Activated CD8-positive, alpha-beta T cell treated with anti-CD3 and anti-CD28 coated beads, Interleukin-2, amount 10 ng/mL, durations not matched to agents 7 days and 5 days (primary cell): ENCODE data around the gene CCDC3. TPM values are rescaled to one million over a fixed set of nuclear protein-coding genes. Genes with fewer than 3 reads are reported as not detected.

ENCODE experiments used
- ATAC-seq: fragments of 150-1000 bp; cut with Tn5 transposase; one replicate; pipeline ENCODE4 v1.10.0; 2021; ENCODE audit warnings: moderate library complexity
- CTCF ChIA-PET: fragments of 350-600 bp; sonication (Branson Sonifier 250); formaldehyde crosslinking; loops from one replicate; lab custom pipeline; 2021; ENCODE audit warnings: antibody characterized with exemption; lab: Charles Lee
- POLR2A ChIA-PET: fragments of 350-600 bp; sonication (Branson Sonifier 250); formaldehyde crosslinking; loops from one replicate; lab custom pipeline; 2021; ENCODE audit warnings: antibody characterized with exemption; lab: Charles Lee
- DNase-seq: peaks from one replicate; pipeline ENCODE4 v3.0.0-alpha.2; 2020
- H3K27ac Mint-ChIP-seq: one replicate; pipeline ENCODE4 v1.8.0; 2021; ENCODE audit warnings: mild to moderate bottlenecking, mixed read lengths
- H3K27me3 Mint-ChIP-seq: one replicate; pipeline ENCODE4 v1.8.0; 2021; ENCODE audit warnings: low read depth, mixed read lengths
- H3K36me3 Mint-ChIP-seq: one replicate; pipeline ENCODE4 v1.8.0; 2021; ENCODE audit warnings: low read depth, mixed read lengths
- H3K4me1 Mint-ChIP-seq: one replicate; pipeline ENCODE4 v1.8.0; 2021; ENCODE audit warnings: low read depth, mixed read lengths
- H3K4me3 Mint-ChIP-seq: one replicate; pipeline ENCODE4 v1.8.0; 2021; ENCODE audit warnings: mild to moderate bottlenecking, mixed read lengths
- H3K9me3 Mint-ChIP-seq: one replicate; pipeline ENCODE4 v1.8.0; 2022; ENCODE audit warnings: mixed read lengths; ENCODE audit not compliant: insufficient read depth
- total RNA-seq, 2 experiments: library from RNA; stranded (reverse); gene quantifications; one replicate each; pipeline ENCODE4 v1.2.3, GENCODE V29; 2021

CCDC3 gene
- total RNA-seq, 2 experiments from 2014 or later, result not detected

DNA sequence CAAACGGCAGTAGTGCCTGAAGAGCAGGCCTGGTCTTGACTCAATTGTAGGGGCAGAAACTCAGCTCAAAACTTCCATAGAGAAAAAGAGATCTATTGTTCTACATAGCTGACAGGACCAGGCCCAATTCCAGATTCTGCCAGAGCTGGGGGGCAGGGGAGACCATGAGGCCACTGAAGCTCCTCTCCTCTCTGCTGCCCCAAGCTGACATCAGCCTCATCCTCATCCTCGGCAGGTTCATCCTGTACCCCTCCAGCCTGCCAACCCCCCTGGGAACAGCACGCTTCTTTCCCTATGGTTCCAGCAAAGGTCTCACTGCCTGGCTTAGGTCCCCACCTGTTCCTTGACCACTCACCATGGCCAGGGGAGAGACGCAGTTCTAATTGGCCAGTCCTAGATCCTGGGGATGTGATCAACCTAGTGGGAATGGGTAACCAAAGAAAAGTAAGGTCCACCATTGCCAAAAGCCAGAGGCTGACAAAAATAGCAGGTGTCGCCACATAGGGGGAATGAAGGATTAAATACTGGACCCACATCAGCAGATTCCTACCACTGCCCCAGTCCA, 42.9 kb downstream of the CCDC3 start:
- no peak overlapping the region for H3K27ac Mint-ChIP-seq
- ChIA-PET CTCF (no interaction called here), POLR2A (no interaction called here)
- no peaks in the 10 kb centered on the region for H3K36me3 Mint-ChIP-seq
- ATAC-seq, result no peak
- H3K4me3 Mint-ChIP-seq, result no peak overlapping the region
- no peaks in the 10 kb centered on the region for H3K4me1 Mint-ChIP-seq
- peaks cover 10% of the 10 kb centered on the region for H3K9me3 Mint-ChIP-seq
- no peaks in the 10 kb centered on the region for H3K27me3 Mint-ChIP-seq
- DNase-seq, result no peak

DNA sequence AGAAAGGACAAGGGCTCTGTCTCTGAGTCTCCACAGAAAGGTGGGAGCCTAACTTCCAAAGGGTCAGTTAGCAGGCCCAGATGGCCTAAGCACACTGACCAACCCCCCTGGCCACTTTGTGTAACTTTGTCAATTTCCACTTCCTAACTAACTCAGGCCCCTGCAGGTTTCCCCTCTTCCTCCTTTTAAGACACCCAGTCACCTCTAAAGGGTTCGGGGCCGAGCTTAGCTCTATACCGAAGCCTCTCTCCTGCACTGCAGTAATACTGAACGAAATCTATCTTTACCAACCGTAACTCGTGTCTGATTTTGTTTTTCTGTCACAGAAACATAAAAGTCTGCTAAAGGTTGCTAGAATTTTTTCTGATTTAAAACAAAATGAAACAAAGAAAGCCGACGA, 44.4 kb downstream of the CCDC3 start:
- ChIA-PET POLR2A (no interaction called here), CTCF (no interaction called here)
- Mint-ChIP-seq H3K4me1 (no peaks in the 10 kb centered on the region), H3K27me3 (peaks cover 3% of the 10 kb centered on the region), H3K36me3 (no peaks in the 10 kb centered on the region), H3K9me3 (peaks cover 20% of the 10 kb centered on the region), H3K4me3 (no peak overlapping the region), H3K27ac (no peak overlapping the region)
- DNase-seq (no peak), ATAC-seq (no peak)

DNA sequence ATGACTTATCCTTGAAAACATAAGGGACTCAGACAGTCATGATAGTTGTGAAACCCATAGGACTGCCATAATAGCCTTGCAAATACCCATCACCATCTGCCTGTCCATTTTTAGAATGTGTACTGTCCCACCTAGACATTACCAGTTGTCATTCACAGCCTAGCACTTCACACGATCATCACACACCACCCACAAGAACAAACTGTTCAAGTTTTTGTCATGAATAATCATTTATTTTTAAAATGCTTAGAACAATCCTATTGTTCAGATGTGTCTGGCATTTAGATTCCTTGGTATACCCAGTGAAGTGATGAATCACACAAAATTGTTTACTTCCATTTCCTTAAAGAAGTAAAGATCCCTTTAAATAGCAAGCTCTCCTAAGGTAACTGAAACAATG, 46.6 kb downstream of the CCDC3 start:
- Mint-ChIP-seq H3K4me3 (no peak overlapping the region), H3K36me3 (no peaks in the 10 kb centered on the region), H3K27me3 (peaks cover 3% of the 10 kb centered on the region), H3K4me1 (no peaks in the 10 kb centered on the region), H3K9me3 (peaks cover 20% of the 10 kb centered on the region), H3K27ac (no peak overlapping the region)
- CTCF ChIA-PET, result no interaction called here
- ATAC-seq (no peak), DNase-seq (no peak)
- POLR2A ChIA-PET, result no interaction called here

DNA sequence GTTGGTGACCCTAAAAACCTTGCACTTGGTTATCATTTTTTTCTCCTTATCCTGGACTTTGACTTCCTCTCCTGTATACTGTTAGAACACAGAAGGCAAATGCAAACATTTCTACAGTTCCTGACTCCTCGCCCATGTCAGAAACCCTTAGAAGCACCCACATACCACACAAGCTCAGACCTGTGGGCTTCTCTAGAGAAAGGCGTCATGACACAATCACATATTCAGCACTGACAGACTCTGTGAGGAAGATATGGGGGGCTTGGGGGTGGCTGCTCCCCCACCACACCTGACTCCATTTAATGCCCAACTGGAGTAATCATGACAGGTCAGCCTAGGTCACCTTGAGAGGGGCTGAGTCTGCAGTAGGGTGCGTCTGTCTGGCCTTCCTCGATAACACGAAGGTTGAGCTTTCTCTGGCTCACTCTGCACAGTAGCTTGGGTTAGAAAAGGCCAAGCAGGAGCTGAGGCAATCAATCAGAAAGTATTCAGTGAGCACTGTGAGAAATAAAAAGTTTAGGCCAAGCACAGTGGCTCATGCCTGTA, 50.9 kb downstream of the CCDC3 start:
- H3K27ac Mint-ChIP-seq, result no peak overlapping the region
- POLR2A ChIA-PET, result no interaction called here
- no peaks in the 10 kb centered on the region for H3K4me1 Mint-ChIP-seq
- ATAC-seq (no peak), DNase-seq (peak; percentile 10)
- no peak overlapping the region for H3K4me3 Mint-ChIP-seq
- no peaks in the 10 kb centered on the region for H3K36me3 Mint-ChIP-seq
- CTCF ChIA-PET, result no interaction called here
- H3K9me3 Mint-ChIP-seq, result peaks cover 10% of the 10 kb centered on the region
- peaks cover 3% of the 10 kb centered on the region for H3K27me3 Mint-ChIP-seq

DNA sequence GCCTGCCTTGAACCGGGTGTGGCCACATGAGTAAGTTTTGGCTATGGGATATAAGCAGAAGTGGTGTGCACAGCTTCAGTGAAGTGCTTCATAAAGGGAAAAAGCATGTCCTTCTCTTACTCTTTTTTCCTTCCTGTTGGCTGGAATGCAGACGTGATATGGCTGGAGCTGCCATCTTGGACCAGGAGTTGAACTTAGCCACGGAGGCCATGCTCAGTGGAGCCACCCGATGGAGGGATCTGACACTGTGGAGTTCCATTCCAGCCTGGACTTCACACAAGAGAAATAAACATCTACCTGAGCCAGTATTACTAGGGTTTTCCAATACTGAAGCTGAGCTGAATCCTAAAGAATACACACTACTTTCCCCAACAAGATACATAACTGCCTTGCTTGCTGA, 52.3 kb downstream of the CCDC3 start:
- peak; percentile 8 for DNase-seq
- Mint-ChIP-seq H3K4me3 (no peak overlapping the region), H3K4me1 (no peaks in the 10 kb centered on the region), H3K27me3 (peaks cover 3% of the 10 kb centered on the region), H3K9me3 (peaks cover 10% of the 10 kb centered on the region), H3K36me3 (no peaks in the 10 kb centered on the region), H3K27ac (no peak overlapping the region)
- ChIA-PET POLR2A (no interaction called here), CTCF (no interaction called here)
- ATAC-seq, result no peak

DNA sequence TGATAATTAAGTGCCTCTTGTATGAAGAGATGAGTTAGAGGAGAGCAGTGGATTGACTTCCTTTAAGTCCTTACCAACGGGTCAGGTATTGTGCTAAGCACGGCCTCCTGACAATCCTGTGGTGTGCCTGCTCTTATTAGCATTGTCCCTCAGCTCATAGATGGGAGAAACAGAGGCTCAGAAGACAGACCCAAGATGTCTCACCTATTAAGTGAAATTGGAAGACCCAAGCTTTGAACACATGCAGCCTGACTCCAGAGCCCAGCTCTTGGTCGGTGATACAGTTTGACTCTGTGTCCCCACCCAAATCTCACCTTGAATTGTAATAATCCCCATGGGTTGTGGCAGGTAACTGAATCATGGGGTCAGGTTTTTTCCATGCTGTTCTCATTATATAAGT, 53.8 kb downstream of the CCDC3 start:
- peaks cover 4% of the 10 kb centered on the region for H3K9me3 Mint-ChIP-seq
- H3K4me3 Mint-ChIP-seq, result no peak overlapping the region
- ATAC-seq, result no peak
- peaks cover 3% of the 10 kb centered on the region for H3K27me3 Mint-ChIP-seq
- ChIA-PET POLR2A (no interaction called here), CTCF (no interaction called here)
- H3K27ac Mint-ChIP-seq, result no peak overlapping the region
- H3K36me3 Mint-ChIP-seq, result no peaks in the 10 kb centered on the region
- H3K4me1 Mint-ChIP-seq, result no peaks in the 10 kb centered on the region
- DNase-seq, result peak; percentile 6

DNA sequence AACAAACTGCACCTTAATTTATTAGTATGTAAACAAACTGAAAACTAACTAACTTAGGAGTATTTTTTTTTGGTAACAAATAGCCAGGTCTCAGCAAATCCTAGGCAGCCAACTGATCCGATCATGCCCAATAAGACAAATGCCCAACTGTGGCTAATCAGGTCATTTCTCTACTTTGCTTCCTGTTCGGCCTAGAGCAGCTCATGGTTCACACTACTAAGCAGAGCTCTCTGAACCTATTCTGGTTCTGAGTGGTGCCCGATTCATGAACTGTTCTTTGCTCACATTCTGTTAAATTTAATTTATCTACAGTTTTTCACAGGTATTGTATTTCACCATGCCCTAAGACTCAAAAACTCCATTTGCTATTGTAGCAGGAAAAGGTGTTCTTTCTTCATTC, 55.1 kb downstream of the CCDC3 start:
- H3K36me3 Mint-ChIP-seq, result no peaks in the 10 kb centered on the region
- no peak overlapping the region for H3K27ac Mint-ChIP-seq
- no peak for DNase-seq
- no peak overlapping the region for H3K4me3 Mint-ChIP-seq
- H3K27me3 Mint-ChIP-seq, result no peaks in the 10 kb centered on the region
- CTCF ChIA-PET, result no interaction called here
- no peak for ATAC-seq
- H3K9me3 Mint-ChIP-seq, result no peaks in the 10 kb centered on the region
- no peaks in the 10 kb centered on the region for H3K4me1 Mint-ChIP-seq
- POLR2A ChIA-PET, result no interaction called here

DNA sequence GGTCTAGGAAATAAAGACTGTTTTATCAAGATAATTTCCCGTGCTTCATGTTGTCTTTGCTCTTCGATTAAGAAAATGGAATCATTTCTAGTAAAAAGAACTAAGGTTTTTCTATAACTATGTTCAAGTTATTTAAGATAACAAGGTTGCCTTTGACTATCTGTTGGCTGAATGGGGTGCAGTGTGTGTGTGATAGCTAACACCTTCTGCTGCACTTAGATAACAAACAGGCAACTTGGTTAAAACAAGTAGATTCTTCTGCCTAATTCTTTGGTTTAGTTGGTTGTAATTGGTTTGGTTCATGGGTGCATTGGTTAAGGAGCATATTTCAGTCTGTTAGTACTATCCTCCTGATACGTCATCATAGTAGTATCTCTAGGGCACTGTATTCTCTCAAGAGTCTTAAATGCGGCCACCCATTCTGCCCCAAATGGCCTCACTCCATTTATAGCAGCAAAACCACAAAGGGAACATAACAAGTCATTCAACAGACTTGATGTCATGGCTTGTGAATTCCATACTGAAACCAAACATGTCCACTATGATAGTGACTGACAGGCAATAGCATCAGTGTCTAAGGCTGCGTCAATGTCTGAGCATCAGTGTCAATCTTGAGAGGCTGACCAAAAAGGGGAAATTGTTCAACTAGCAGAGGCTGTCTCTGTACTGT, 55.7 kb downstream of the CCDC3 start:
- ChIA-PET POLR2A (no interaction called here), CTCF (no interaction called here)
- Mint-ChIP-seq H3K4me1 (no peaks in the 10 kb centered on the region), H3K27ac (no peak overlapping the region), H3K27me3 (no peaks in the 10 kb centered on the region), H3K4me3 (no peak overlapping the region), H3K9me3 (no peaks in the 10 kb centered on the region), H3K36me3 (no peaks in the 10 kb centered on the region)
- no peak for ATAC-seq
- peak; percentile 12 for DNase-seq

DNA sequence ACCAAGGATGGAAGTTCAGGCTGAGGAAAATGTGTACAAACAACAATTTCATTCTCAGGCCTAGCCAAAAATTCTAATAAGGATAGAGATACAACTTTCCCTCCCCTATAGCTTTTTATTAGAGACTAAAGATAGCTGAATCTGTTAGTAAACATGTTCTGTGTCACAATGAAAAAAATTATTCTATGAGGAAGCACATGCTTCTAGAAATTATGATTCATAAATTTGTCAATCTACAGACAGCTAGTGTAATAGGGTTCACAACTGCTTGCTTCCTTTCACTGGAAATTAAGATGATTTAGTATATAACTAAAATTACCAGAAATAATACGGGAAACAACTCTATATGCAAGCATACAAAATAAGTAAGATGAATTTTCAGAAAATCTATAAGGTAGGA, 56.6 kb downstream of the CCDC3 start:
- ChIA-PET POLR2A (no interaction called here), CTCF (no interaction called here)
- H3K27me3 Mint-ChIP-seq, result no peaks in the 10 kb centered on the region
- no peaks in the 10 kb centered on the region for H3K4me1 Mint-ChIP-seq
- DNase-seq, result no peak
- no peak overlapping the region for H3K27ac Mint-ChIP-seq
- no peaks in the 10 kb centered on the region for H3K36me3 Mint-ChIP-seq
- no peak for ATAC-seq
- no peak overlapping the region for H3K4me3 Mint-ChIP-seq
- no peaks in the 10 kb centered on the region for H3K9me3 Mint-ChIP-seq

DNA sequence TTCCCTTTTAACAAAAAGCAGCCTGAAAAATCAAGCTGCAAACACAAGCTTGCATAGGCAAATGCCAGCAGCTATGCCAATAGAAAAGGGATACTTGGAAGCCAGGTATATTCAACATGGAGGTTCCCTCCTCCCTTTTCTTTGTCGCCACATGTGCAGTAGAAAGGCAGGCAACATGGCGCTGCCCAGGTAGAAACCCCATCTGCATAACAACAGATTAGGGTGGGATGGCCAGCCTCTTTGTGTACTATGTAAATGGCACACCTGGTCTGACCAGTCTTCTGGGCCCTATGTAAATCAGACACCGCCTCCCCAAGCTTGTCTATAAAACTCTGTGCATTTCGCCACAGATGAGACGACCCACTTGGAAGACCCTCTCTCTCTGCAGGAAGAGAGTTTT, 58.1 kb downstream of the CCDC3 start:
- POLR2A ChIA-PET, result interaction anchor here (0.6 kb wide), 1 partner anchor 230 kb away, joined by 3 read pairs; no protein-coding TSS in a partner anchor
- H3K27ac Mint-ChIP-seq, result no peak overlapping the region
- no peaks in the 10 kb centered on the region for H3K9me3 Mint-ChIP-seq
- no peaks in the 10 kb centered on the region for H3K4me1 Mint-ChIP-seq
- CTCF ChIA-PET, result no interaction called here
- DNase-seq, result no peak
- no peak overlapping the region for H3K4me3 Mint-ChIP-seq
- H3K27me3 Mint-ChIP-seq, result peaks cover 3% of the 10 kb centered on the region
- no peaks in the 10 kb centered on the region for H3K36me3 Mint-ChIP-seq
- no peak for ATAC-seq

DNA sequence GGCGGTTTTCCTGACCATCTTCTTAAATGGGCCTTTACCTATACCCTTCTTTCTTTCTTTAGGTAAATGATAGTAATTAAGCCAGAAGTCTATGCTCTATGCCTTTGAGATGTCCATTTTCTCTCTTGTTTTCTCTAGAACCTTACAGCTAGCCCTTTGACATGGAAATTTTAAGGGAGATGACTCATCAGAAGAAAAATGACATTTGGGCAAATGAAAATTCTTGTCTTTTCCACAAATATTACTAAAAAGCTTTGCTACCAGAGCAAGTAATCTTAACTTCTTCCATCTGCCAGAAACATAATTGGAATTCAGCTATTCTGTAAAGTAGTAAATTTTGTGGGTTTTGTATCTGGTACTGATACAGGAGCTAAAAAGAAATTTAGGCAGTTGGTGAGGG, 59.5 kb downstream of the CCDC3 start:
- H3K27ac Mint-ChIP-seq, result no peak overlapping the region
- H3K4me3 Mint-ChIP-seq, result no peak overlapping the region
- POLR2A ChIA-PET, result no interaction called here
- peaks cover 3% of the 10 kb centered on the region for H3K27me3 Mint-ChIP-seq
- DNase-seq, result no peak
- no peak for ATAC-seq
- H3K4me1 Mint-ChIP-seq, result no peaks in the 10 kb centered on the region
- H3K9me3 Mint-ChIP-seq, result no peaks in the 10 kb centered on the region
- H3K36me3 Mint-ChIP-seq, result no peaks in the 10 kb centered on the region
- CTCF ChIA-PET, result interaction anchor here (1.1 kb wide), 1 partner anchor 40 kb away, joined by 3 read pairs; no protein-coding TSS in a partner anchor

DNA sequence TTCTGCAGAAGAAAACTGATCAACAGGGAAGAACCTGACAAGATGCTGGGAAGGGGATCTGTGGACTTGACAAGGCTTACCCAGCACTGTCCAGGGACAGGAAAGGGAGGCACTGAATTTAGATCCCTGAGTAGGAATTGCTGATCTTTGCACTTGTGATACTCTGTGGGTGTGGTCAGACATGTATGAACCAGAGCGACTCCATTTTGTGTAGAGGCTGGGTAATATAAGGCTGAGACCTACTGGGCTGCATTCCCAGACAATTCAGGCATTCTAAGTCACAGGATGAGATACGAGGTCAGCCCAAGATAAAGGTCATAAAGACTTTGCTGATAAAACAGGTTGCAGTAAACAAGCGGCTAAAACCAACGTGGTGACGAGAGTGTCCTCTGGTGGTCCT, 60.7 kb downstream of the CCDC3 start:
- ChIA-PET POLR2A (no interaction called here), CTCF (no interaction called here)
- no peaks in the 10 kb centered on the region for H3K9me3 Mint-ChIP-seq
- ATAC-seq, result no peak
- no peak overlapping the region for H3K27ac Mint-ChIP-seq
- DNase-seq, result no peak
- no peak overlapping the region for H3K4me3 Mint-ChIP-seq
- H3K4me1 Mint-ChIP-seq, result no peaks in the 10 kb centered on the region
- no peaks in the 10 kb centered on the region for H3K36me3 Mint-ChIP-seq
- H3K27me3 Mint-ChIP-seq, result peaks cover 3% of the 10 kb centered on the region
